ENCODE measurements around the gene LIMS1. TPM values are rescaled to one million over a fixed set of nuclear protein-coding genes. Genes with fewer than 3 reads are reported as not detected.

Gene LIMS1
- total and polyA plus RNA-seq, 2 experiments from 2014 or later = 28.6 to 36.9 TPM

DNA sequence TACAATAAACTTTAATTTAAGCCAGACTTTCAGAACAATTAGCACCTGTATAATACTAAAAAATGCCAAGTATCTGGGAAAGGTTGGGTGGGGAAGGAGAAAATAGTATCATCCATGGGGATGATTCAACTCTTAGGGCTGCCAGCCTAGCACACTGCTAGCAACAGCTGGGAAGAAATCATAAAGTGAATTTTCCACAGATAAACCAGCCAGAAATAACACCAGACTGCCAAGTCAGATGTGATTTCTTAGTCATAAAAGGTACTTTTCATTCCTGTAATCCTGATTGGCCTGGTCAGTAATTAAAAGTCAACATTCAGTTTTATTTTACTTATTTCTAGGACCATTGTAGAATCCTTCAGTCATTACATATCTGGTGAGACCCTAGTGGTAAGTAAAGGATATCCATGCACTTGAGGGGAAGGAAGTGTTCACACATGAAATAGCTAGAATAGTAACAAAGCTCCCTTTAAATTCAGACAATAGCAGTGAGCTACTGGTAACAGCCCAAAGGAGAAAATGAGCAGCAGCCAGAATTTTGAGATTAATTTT is 59.4 kb downstream of the LIMS1 start:
- H3K27me3 ChIP-seq (ENCODE audit: insufficient read depth) = no peaks in the 10 kb centered on the region
- H2AFZ ChIP-seq = no peak overlapping the region
- no peaks in the 10 kb centered on the region for H3F3A ChIP-seq (replicated peaks; ENCODE audit: low read depth)
- peaks cover 1% of the 10 kb centered on the region for H3K27me3 Mint-ChIP-seq (ENCODE audit: insufficient read depth, low read depth, poor library complexity)
- 0 out of 2 replicates have a peak overlapping the region, but pooled peaks have one; percentile 24 for H3K4me2 ChIP-seq
- H3K27ac ChIP-seq (ENCODE audit: low read depth) = peak overlapping the region; percentile 14
- no peaks in the 10 kb centered on the region for H3K36me3 Mint-ChIP-seq (ENCODE audit: low read depth)
- ATAC-seq (peak; percentile 32; the same call in 2 of the 3 replicates), DNase-seq (ENCODE audit: low spot score) (no peak)
- TF ChIP-seq, protein P1, sequence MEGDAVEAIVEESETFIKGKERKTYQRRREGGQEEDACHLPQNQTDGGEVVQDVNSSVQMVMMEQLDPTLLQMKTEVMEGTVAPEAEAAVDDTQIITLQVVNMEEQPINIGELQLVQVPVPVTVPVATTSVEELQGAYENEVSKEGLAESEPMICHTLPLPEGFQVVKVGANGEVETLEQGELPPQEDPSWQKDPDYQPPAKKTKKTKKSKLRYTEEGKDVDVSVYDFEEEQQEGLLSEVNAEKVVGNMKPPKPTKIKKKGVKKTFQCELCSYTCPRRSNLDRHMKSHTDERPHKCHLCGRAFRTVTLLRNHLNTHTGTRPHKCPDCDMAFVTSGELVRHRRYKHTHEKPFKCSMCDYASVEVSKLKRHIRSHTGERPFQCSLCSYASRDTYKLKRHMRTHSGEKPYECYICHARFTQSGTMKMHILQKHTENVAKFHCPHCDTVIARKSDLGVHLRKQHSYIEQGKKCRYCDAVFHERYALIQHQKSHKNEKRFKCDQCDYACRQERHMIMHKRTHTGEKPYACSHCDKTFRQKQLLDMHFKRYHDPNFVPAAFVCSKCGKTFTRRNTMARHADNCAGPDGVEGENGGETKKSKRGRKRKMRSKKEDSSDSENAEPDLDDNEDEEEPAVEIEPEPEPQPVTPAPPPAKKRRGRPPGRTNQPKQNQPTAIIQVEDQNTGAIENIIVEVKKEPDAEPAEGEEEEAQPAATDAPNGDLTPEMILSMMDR (conservative IDR thresholded peaks at IDR 0.05; ENCODE audit: low read depth in 2 of 2) = 0 out of 4 replicates have a peak, but pooled peaks of 1 of the 2 experiments have one; percentile 29
- TF ChIP-seq CREB1 (CRISPR knock-in tag; IDR thresholded peaks at IDR 0.05; ENCODE audit: low read depth) (no peak), EZH2 (IDR thresholded peaks at IDR 0.05; ENCODE audit: low read depth, unreplicated experiment) (no peak)
- TF ChIP-seq, protein P2, sequence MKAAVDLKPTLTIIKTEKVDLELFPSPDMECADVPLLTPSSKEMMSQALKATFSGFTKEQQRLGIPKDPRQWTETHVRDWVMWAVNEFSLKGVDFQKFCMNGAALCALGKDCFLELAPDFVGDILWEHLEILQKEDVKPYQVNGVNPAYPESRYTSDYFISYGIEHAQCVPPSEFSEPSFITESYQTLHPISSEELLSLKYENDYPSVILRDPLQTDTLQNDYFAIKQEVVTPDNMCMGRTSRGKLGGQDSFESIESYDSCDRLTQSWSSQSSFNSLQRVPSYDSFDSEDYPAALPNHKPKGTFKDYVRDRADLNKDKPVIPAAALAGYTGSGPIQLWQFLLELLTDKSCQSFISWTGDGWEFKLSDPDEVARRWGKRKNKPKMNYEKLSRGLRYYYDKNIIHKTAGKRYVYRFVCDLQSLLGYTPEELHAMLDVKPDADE (IDR thresholded peaks at IDR 0.05) = no peak
- H3K36me3 ChIP-seq (ENCODE audit: insufficient read depth) = no peaks in the 10 kb centered on the region
- H3K4me1 Mint-ChIP-seq = peaks cover 30% of the 10 kb centered on the region
- peaks cover 31% of the 10 kb centered on the region for H3K79me2 ChIP-seq (replicated peaks; ENCODE audit: insufficient read depth)
- H3K4me1 ChIP-seq (ENCODE audit: insufficient read depth) = peaks cover 35% of the 10 kb centered on the region
- no peak overlapping the region for H3K4me3 ChIP-seq
- H3K9me2 ChIP-seq (ENCODE audit: insufficient read depth) = no peaks in the 10 kb centered on the region
- no peak overlapping the region for H3K27ac Mint-ChIP-seq
- H3K9me3 Mint-ChIP-seq = no peaks in the 10 kb centered on the region
- no peak overlapping the region for H3K4me3 Mint-ChIP-seq
- H4K20me1 ChIP-seq (replicated peaks; ENCODE audit: insufficient read depth) = no peaks in the 10 kb centered on the region

DNA sequence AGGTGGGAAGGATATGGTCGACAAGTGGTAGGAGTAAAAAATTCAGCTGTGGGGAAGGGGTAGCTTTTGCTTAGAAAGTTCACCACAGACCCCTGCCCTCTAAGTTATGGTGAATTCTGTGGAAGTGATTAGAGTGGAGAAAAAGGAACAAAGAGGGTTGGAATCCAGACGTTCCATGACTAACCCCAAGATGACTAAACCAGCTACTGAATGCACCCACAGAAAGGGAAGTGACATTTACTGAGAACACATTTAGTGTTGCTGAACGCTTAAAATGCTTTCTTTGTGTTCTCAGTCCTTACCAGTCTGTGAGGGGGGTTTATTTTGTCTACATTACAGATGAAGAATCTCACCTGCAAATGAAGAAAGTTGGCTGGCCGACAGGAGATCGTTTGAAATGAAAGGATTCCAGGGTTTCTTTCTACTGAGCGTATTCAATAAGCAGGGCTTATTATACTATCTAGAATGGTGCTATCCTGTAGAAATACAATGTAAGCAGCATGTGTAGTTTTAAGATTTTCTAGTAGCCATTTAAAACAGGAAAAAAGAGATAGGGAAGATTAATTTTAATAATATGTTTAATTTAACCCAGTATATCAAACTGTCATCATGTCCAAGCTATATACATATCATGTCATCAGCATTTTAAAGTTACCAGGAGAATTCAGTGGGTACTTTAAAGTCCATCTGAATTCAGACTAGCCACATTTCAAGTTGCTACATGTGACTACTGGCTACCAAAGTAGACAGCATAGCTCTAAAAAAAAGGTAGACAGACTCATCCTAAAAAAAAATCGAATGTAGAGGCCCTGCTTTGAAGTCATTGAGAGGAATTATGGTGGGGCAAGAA is 60.1 kb downstream of the LIMS1 start:
- Mint-ChIP-seq H3K27ac (peak overlapping the region; percentile 84), H3K36me3 (ENCODE audit: low read depth) (no peaks in the 10 kb centered on the region), H3K4me1 (peaks cover 30% of the 10 kb centered on the region), H3K9me3 (no peaks in the 10 kb centered on the region), H3K4me3 (no peak overlapping the region), H3K27me3 (ENCODE audit: insufficient read depth, low read depth, poor library complexity) (peaks cover 1% of the 10 kb centered on the region)
- 0 out of 2 replicates have a peak overlapping the region, but pooled peaks have one; percentile 24 for H3K4me2 ChIP-seq
- H3K79me2 ChIP-seq (replicated peaks; ENCODE audit: insufficient read depth) = peaks cover 33% of the 10 kb centered on the region
- H3K27me3 ChIP-seq (ENCODE audit: insufficient read depth) = no peaks in the 10 kb centered on the region
- DNase-seq (ENCODE audit: low spot score) (no peak), ATAC-seq (no peak)
- no peaks in the 10 kb centered on the region for H3F3A ChIP-seq (replicated peaks; ENCODE audit: low read depth)
- H4K20me1 ChIP-seq (replicated peaks; ENCODE audit: insufficient read depth) = no peaks in the 10 kb centered on the region
- H3K9me2 ChIP-seq (ENCODE audit: insufficient read depth) = no peaks in the 10 kb centered on the region
- peaks cover 35% of the 10 kb centered on the region for H3K4me1 ChIP-seq (ENCODE audit: insufficient read depth)
- H3K4me3 ChIP-seq = no peak overlapping the region
- H2AFZ ChIP-seq = no peak overlapping the region
- H3K36me3 ChIP-seq (ENCODE audit: insufficient read depth) = no peaks in the 10 kb centered on the region
- peak overlapping the region; percentile 35 for H3K27ac ChIP-seq (ENCODE audit: low read depth)
- TF ChIP-seq ZNF331 (CRISPR knock-in tag; IDR thresholded peaks at IDR 0.05; ENCODE audit: low read depth) (no peak), CREB1 (CRISPR knock-in tag; IDR thresholded peaks at IDR 0.05; ENCODE audit: low read depth) (no peak), EZH2 (IDR thresholded peaks at IDR 0.05; ENCODE audit: low read depth, unreplicated experiment) (no peak)
- TF ChIP-seq, protein P1 (conservative IDR thresholded peaks at IDR 0.05; ENCODE audit: low read depth in 2 of 2) = no peak
- TF ChIP-seq, protein P2 (IDR thresholded peaks at IDR 0.05) = no peak

Measured in GM23338 (cell line).